T-helper 2 cell (primary cell): ENCODE measurements around the gene RTEL1.
"Not testable (repeated sequence)": the region's sequence is repeated elsewhere in the genome, so short reads cannot be mapped to it uniquely, and the experiment has no call there.

Source experiments
- DNase-seq, 5 experiments: peaks; one replicate each; pipeline versions ENCODE4 v3.0.0 to v3.0.0-alpha.2; 2012 to 2022
- total RNA-seq, 2 donors: gene quantifications; one replicate each; lab custom pipeline; 2026; lab: John Stamatoyannopoulos, UW

Gene RTEL1, protein sequence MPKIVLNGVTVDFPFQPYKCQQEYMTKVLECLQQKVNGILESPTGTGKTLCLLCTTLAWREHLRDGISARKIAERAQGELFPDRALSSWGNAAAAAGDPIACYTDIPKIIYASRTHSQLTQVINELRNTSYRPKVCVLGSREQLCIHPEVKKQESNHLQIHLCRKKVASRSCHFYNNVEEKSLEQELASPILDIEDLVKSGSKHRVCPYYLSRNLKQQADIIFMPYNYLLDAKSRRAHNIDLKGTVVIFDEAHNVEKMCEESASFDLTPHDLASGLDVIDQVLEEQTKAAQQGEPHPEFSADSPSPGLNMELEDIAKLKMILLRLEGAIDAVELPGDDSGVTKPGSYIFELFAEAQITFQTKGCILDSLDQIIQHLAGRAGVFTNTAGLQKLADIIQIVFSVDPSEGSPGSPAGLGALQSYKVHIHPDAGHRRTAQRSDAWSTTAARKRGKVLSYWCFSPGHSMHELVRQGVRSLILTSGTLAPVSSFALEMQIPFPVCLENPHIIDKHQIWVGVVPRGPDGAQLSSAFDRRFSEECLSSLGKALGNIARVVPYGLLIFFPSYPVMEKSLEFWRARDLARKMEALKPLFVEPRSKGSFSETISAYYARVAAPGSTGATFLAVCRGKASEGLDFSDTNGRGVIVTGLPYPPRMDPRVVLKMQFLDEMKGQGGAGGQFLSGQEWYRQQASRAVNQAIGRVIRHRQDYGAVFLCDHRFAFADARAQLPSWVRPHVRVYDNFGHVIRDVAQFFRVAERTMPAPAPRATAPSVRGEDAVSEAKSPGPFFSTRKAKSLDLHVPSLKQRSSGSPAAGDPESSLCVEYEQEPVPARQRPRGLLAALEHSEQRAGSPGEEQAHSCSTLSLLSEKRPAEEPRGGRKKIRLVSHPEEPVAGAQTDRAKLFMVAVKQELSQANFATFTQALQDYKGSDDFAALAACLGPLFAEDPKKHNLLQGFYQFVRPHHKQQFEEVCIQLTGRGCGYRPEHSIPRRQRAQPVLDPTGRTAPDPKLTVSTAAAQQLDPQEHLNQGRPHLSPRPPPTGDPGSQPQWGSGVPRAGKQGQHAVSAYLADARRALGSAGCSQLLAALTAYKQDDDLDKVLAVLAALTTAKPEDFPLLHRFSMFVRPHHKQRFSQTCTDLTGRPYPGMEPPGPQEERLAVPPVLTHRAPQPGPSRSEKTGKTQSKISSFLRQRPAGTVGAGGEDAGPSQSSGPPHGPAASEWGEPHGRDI (N-terminal part only)
- total RNA-seq: 4.4 to 5.3 reads per million in 2 donors

DNA sequence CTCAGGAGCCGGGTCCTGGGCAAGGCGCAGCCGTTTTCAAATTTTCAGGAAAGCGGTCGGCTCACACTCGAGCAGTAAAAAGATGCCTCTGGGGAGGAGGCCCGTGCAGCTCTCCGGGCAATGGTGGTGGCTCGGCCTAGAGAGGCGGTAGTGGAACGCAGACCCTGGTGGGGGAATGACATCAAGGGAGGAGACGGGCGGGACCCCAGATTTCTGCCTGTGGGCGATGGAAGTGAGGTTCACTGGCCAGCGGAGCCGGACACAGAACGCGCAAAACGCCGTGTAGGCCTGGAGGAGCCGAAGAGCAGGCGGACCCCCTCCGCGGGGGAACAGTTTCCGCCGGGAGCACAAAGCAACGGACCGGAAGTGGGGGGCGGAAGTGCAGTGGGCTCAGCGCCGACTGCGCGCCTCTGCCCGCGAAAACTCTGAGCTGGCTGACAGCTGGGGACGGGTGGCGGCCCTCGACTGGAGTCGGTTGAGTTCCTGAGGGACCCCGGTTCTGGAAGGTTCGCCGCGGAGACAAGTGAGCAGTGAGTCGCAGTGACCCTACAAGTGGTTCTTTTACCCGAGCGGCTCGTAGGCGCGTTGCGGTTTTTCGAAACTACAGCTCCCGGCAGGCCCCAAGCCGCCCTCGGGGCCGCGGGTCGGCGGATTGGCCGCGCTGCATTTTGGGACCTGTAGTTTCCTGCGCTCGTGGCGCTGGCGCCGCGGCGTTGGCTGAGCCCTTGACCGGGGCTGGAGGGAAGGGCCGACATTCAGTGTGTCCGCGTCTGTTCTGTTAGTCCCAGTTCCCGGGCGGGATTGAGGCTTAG is at the start of gene RTEL1:
TSS of gene RTEL1 (plus strand) at position 376 of the 812 bp plus-strand sequence. CDS start 1,091 bp downstream, outside the sequence.
- peak; percentile 73 to 91 (median 81) for DNase-seq

DNA sequence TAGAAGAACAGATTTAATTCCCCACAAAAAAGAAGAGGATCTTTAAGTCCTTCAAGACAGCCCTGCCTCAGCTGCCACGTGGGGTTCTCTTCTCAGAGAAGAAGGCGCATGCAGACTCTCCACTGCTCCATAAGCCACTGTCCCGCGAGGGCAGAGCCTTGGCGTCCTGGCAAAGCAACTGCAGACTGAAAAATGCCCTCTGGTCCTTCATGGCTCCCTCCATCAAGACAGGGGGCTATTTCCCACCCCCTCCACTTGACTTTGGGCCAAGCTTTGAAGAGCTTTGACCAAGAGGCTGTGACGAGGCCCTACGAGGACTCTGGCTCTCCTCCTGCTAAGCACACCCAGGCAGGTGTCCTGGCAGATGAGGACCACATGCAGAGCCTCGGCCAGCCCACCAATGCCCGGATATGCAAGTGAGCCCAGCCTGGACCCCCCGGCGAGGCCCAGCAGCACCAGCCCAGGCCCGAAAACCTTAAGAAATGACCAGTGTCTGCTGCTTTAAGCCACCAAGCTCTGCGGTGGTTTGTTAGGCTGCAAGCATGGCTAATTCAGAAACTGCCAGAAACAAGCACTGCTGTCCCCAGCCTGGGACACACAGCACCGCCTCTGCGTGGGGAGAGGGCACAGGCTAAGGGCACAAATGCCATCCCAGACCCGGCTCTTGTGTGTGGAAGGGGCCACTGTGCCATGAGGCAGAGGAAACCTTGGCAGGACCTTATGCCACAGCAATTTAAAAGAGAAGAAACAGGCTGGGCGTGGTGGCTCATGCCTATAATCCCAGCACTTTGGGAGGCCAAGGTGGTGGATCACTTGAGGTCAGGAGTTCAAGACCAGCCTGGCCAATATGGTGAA is 47.3 kb upstream of the RTEL1 start:
- no peak for DNase-seq

DNA sequence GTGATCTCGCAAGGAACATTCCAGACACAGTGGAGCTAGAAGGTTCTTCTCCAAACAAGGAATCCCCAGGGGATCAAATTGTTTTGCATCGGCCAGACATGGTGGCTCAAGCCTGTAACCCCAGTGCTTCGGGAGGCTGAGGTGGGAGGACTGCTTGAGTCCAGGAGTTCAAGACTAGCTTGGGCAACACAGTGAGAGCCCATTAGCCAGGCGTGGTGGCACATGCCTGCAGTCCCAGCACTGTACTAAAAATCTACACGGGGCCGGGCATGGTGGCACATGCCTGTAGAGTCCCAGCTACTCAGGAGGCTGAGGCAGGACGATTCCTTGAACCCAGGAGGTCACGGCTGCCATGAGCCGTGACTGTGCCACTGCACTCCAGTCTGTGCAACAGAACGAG is 46.5 kb upstream of the RTEL1 start:
- no peak for DNase-seq

DNA sequence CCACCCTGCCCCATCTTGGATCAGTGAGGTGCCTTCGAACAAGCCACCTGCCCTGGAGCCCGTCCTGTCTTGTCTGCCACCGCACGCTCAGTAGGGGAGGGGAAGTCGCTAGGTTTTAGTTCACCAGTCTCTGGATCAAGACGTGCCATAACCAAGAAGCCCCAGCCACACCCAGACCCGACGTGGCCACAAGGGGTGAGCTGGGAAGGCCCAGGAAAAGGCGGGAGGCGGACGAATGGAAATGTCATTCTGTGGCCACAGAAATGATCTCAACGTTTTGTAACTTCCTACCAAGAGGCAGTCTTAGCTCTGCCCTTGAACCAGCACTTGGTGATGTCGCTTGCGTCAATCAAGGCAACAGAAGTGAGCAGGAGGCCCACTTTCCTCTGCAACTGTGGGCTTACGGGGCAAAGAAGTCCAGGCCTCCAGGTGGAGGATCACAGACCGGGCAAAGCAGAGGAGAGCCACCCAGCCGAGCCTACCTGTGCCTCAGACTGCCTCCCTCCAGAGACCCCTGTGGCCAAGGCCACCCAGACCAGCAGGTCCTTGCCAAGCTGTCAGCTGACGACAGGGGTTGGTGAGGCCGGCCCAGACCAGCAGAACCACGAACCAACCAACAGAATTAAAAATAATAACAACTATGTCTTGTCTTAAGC is 45.7 kb upstream of the RTEL1 start:
- DNase-seq: no peak

DNA sequence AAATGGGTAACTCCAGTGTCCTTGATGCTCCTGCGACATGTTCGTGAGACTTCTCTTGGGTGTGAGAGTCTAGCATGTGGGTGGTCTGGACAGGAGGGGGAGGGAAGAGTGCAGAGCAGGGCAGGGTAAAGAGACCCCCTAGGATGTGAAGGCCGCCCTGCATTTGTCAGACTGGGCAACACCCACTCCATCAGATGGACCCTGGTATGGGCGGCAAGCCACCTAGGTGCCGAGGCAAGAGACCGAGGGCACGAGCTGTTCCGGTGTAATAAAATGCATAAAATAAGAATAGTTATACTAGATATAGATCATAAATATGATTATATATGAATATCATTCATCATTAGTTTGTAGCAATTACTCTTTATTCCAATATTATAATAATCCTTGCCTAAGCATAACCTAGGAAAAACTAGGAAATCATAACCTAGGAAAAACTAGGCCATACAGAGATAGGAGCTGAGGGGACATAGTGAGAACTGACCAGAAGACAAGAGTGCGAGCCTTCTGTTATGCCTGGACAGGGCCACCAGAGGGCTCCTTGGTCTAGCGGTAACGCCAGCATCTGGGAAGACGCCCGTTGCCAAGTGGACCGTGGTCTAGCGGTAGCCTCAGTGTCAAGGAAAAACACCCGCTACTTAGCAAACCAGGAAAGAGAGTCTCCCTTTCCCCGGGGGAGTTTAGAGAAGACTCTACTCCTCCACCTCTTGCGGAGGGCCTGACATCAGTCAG is 44.1 kb upstream of the RTEL1 start:
- DNase-seq: not testable (repeated sequence)

DNA sequence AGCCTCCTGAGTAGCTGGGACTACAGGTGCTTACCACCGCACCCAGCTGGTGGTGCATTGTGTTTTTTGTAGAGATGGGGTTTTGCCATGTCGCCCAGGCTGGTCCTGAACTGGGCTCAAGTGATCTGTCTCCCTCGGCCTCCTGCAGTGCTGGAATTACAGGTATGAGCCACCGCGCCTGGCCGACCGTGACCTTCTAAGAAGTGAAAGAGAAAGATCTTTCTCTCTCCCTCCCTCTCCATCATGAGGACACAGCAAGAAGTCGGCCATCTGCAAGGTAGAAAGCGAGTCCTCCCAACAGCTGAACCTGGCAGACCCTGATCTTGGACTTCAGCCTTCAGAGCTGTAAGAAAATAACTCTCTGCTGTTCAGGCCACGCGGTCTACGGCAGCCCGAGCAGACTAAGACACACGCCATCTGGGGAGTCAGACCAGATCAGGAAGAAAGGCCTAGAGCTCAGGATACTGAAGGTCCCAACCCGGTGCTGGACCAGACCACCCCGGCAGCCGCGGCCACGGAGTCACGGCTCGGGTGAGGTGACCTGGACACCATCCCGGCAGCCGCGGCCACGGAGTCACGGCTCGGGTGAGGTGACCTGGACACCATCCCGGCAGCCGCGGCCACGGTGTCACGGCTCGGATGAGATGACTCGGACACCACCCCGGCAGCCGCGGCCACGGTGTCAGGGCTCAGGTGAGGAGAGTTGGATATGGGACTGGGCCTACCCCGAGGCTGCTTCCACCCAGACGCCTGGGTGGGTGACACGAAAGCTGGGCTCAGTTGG is 40.8 kb upstream of the RTEL1 start:
- DNase-seq: no peak

DNA sequence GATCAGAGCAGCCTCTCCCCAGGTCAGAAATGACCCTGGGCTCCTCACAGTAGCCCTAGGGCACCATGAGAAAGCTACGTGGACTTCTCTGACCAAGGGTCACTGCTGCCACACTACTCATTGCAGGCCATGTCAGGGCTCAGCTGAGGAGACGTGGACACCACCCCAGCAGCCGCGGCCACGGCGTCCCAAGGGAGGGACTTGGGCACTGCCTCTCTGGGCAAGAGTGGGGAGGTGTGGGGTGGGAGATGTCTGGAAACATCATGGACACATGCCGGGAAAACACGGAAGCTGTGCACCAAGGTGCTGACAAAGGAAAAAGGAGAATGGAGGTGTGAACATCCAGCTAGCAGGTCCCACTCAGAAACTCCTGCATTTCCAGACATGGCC is 40.2 kb upstream of the RTEL1 start:
- no peak for DNase-seq

DNA sequence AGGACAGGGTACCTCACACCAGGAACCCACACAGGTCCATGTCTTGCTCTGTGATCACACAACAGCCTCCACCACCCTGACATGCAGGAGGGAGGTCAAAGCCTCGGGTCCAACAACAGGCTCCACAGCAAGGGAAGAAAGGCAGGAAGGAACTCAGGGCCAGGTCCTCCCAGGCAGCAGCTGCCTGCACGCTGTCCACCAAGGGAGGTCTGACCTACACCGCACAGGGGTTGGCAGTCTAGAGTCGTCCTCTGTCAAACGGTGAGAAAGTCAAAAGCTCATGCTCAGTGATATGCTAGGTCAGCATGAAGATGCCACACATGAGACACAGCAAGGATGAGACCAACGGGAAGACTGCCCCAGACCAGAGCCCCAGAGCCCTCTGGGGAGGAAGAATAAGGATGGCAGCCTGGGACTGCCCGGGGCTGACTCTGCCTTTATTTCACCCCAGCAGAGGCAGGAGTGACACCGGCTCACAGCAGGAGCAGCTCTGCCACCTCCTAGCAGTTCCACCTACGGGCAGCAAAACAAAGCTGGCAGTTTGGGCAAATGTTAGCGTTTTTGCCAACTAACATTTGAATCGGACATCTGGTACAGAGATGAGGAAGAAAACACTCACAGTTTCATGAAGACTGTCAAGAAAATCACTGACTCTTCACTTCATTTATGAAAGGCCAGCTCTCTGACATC is 39.7 kb upstream of the RTEL1 start:
- DNase-seq: no peak

DNA sequence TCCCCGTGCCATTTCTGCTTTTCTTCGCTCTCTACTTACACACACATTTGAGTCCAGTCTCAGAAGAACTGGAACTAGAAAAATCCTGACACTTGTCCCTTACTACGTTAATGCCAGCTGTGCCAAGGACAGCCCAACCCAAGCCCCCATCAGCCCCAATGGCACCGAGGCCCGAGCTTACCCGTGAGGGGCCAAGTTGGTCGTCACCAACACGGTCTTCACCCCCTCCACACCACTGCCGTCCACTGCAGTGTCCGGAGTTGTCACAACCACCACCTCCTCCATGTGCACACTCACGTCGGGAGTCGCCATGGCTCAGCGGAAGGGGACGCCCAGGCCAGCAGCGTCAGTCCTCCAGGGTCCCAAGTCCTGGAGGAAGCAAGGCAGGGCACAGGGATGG is 39.0 kb upstream of the RTEL1 start:
- DNase-seq: no peak

DNA sequence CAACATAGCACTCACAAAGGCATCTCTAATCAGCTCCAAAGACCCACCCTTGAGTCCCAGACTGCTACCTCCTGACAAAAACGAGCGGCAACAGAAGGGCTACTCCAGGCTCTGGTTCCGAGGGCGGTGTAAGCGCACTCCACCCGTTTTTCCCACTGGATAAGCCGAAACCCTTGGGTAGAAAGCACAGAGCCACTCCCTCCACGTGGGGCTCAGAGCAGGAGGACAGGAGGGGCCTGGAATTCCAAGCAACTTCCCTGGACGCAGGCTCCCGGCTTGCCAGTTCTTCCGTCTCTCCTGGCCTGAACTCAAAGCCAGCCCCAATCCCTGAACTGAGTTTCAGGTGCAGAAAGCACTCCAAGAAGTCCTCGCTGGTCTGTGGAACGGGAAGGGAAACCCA is 38.6 kb upstream of the RTEL1 start:
- DNase-seq: no peak

DNA sequence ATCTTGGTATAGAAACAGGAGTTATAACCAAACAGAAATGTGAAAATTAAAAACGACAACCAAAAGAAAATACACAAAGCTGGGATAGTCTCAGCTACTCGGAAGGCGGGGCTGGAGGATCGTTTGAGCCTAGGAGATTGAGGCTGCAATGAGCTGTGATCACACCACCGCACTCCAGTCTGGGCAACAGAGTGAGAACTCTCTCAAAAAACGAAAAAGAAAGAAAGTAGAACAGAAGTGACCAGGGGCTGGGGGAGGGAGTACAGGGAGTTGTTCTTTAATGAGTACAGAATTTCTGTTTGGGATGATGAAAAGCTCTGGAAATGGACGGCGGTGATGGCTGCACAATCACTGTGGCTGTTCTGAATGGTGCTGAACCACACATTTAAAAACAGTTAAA is 37.1 kb upstream of the RTEL1 start:
- DNase-seq: no peak

DNA sequence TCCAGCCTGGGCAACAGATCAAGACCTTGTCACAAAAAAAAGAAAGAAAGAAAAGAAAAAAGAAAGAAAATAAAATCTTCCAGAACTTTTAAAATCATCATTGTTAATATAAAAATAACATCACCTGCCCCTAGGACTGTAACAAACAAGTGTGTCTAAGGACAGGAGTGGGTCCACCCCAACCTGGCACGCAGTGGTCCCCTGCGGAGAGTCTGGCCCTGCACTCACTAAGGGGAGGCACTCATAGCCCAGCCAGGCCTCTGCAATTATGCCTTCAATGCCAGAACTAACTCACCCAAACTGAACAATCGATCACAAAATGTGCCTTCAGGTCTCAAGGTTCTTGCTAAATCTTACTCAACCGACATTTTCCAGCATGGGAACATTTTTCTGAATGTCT is 36.0 kb upstream of the RTEL1 start:
- DNase-seq: no peak

DNA sequence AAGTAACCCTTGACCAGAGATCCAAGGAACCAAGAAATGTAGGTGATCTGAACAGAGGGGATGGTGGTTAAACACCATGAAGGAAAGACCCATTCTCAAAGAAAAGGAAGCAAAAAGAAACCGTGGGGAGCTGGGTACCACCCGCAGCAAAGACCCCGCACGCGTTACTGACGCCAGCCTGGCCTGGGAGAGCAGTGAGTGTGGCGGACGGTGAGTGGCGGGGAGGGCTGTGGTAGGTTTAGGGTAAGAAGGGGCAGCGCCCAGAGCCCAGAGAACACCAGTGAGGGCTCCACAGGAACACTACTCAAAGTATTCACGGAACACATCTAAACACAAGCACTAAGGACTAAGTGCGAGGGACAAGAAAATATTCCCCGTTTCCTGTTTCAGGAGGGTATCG is 35.4 kb upstream of the RTEL1 start:
- DNase-seq: no peak

DNA sequence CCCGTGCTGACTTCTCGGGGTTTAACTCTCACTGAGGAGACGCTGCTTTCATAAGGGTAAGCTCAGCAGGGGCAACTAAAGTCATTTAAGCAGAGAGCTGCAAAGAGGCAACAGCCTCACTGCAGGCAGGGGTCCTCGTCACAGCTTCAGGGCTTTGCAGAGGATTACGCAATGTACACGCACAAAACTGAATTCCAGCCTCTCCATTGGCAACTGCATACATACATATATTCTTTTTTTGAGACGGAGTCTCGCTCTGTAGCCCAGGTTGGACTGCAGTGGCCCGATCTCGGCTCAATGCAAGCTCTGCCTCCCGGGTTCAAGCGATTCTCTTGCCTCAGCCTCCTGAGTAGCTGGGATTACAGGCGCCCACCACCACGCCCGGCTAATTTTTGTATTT is 33.6 kb upstream of the RTEL1 start:
- no peak for DNase-seq

DNA sequence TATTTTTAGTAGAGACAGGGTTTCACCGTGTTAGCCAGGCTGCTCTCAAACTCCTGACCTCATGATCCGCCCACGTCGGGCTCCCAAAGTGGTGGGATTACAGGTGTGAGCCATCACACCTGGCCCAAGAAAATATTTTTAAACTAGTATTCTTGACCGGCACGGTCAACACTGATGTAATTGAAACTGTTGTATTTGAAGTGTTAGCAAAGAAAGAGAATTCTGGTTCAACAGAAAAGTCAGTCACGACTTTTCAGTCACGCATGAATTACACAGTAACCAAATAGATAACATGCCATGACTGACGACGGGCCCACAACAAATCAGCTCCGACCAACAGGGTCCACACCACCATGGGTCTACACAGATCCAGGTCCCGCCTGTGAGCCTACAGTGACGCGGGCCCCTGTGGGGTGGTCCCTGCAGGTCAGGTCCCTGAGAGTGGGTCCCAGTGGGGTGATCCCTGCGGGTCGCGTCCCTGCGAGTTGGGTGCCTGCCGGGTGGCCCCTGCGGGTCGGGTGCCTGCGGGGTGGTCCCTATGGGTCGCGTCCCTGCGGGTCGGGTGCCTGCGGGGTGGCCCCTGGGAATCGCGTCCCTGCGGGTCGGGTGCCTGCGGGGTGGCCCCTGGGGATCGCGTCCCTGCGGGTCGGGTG is 32.2 kb upstream of the RTEL1 start:
- peak in 1 of 5 experiments; percentile 54 for DNase-seq

DNA sequence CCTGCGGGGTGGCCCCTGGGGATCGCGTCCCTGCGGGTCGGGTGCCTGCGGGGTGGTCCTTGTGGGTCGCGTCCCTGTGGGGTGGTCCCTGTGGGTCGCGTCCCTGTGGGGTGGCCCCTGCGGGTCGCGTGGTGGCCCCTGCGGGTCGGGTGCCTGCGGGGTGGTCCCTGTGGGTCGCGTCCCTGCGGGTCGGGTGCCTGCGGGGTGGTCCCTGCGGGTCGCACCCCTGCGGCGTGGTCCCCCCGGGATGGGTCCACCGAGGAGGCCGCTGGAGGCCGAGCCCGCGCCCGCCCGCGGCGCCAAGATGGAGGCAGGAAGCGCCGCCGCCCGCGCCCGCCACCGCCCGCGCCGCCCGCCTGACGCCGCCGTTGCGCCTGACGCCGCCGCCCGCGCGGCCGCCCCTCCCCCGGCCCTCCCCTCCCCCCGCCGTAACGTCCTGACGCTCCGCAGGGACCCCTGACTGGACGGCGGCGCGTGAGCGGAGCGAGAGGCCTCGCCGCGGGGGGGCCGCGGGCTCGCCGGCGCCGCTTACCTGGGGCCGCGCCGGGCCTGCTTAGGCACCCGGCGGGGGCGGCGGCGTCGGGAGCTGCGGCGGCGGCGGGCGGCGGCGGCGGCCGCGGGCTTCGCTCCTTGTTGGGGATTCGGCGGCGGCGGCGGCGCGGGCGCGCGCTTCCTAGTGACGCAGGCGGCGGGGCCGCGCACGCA is 31.5 kb upstream of the RTEL1 start, which contains the start of gene GMEB2:
TSS of gene GMEB2 (minus strand) at position 678 of the 705 bp plus-strand sequence. CDS start 7,704 bp downstream, outside the sequence.
- peak in 3 of 5 experiments; percentile 47 to 88 (median 88) for DNase-seq
